Activated CD4-positive, alpha-beta T cell treated with anti-CD3 and anti-CD28 coated beads for 36 hours (primary cell): ENCODE data around the gene CCDC174. TPM values are rescaled to one million over a fixed set of nuclear protein-coding genes. Genes with fewer than 3 reads are reported as not detected.

ENCODE experiments used
- ATAC-seq: fragments of 200-7000 bp; cut with Tn5 transposase; one replicate; pipeline ENCODE4 v1.10.0; 2021; ENCODE audit warnings: mild to moderate bottlenecking, moderate library complexity
- CTCF ChIA-PET: fragments of 350-600 bp; sonication (Branson Sonifier 250); formaldehyde crosslinking; loops from one replicate; lab custom pipeline; 2021; ENCODE audit warnings: antibody characterized with exemption; lab: Charles Lee
- POLR2A ChIA-PET: fragments of 350-600 bp; sonication (Branson Sonifier 250); formaldehyde crosslinking; loops from one replicate; lab custom pipeline; 2021; ENCODE audit warnings: antibody characterized with exemption, inconsistent platforms; lab: Charles Lee
- DNase-seq: peaks from one replicate; pipeline ENCODE4 v3.0.0-alpha.2; 2020
- H3K27ac Mint-ChIP-seq: one replicate; pipeline ENCODE4 v1.8.0; 2021; ENCODE audit warnings: mixed read lengths
- H3K27me3 Mint-ChIP-seq: one replicate; pipeline ENCODE4 v1.8.0; 2021; ENCODE audit warnings: mixed read lengths
- H3K36me3 Mint-ChIP-seq: one replicate; pipeline ENCODE4 v1.8.0; 2021; ENCODE audit warnings: low read depth, mixed read lengths
- H3K4me1 Mint-ChIP-seq: one replicate; pipeline ENCODE4 v1.8.0; 2021; ENCODE audit warnings: mixed read lengths
- H3K4me3 Mint-ChIP-seq: one replicate; pipeline ENCODE4 v1.8.0; 2021; ENCODE audit warnings: mild to moderate bottlenecking, moderate library complexity, mixed read lengths
- H3K9me3 Mint-ChIP-seq: one replicate; pipeline ENCODE4 v1.8.0; 2021; ENCODE audit warnings: low read depth, mixed read lengths
- intact Hi-C, 2 experiments: fragments of 100-400 bp; cut with DNase I in 1 of 2; cut with micrococcal nuclease in 1 of 2; formaldehyde crosslinking; loops; one replicate each; pipeline versions ENCODE4 v1.14.2 to v1.15.1; 2022 to 2024; cut with DNase I, micrococcal nuclease
- total RNA-seq, 2 experiments: library from RNA; stranded (reverse); gene quantifications; one replicate each; pipeline ENCODE4 v1.2.3, GENCODE V29; 2021

CCDC174 gene
- total RNA-seq, 2 experiments from 2014 or later: 16.2 to 18.2 TPM

- ATAC-seq (no peak), DNase-seq (no peak)
- Mint-ChIP-seq H3K4me1 (no peaks in the 10 kb centered on the region), H3K4me3 (no peak overlapping the region), H3K27me3 (peaks cover 1% of the 10 kb centered on the region), H3K36me3 (peaks cover 3% of the 10 kb centered on the region), H3K9me3 (peaks cover 6% of the 10 kb centered on the region), H3K27ac (no peak overlapping the region)
- CTCF ChIA-PET: no interaction called here
- intact Hi-C loops: no loop called here
- POLR2A ChIA-PET: no interaction called here
Observed at GRCh38 chr3:14684447-14684846, 32.9 kb downstream of the CCDC174 start.

DNA sequence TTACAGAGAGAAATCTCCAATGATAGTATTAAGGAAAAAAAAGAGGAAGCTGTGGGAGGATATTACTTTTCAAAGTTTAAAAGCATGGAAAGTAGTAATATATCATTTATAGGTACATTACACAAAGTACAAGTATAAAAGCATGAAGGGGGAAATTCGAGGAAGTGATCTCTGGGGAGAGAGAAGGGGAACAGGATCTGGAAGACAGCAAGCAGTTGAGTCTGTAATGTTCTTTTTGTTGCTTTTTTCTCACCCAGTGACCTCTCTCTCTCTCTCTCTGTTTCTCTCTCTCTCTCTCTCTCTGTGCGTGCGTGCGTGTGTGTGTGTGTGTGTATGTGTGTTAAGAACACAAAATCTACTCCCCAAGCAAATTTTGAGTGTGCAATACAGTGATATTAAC, 33.6 kb downstream of the CCDC174 start:
- Mint-ChIP-seq H3K27me3 (peaks cover 1% of the 10 kb centered on the region), H3K4me3 (no peak overlapping the region), H3K9me3 (peaks cover 5% of the 10 kb centered on the region), H3K4me1 (no peaks in the 10 kb centered on the region), H3K36me3 (peaks cover under 1% of the 10 kb centered on the region), H3K27ac (no peak overlapping the region)
- ATAC-seq: no peak
- ChIA-PET CTCF (no interaction called here), POLR2A (no interaction called here)
- DNase-seq: no peak
- intact Hi-C loops: no loop called here

DNA sequence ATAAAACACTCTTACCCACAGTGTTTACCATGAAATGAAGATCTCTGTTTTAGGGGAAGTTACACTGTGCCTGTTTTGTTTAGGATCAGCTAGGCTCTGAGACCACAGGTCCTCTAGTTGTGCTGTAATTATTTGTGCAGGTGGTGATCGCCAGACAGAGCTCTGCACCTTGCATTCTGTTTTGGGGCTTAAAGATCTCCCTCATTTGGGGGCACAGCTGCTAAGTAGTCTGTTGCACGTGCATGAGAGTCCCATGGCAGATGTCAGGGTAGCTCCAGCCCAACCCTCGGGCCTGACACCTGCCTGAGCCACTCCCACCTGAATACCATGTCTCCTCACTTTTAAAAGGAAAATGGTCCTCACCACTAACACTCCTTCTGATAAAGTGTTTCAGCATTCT, 35.8 kb downstream of the CCDC174 start:
- H3K36me3 Mint-ChIP-seq: no peaks in the 10 kb centered on the region
- intact Hi-C loops: no loop called here
- H3K4me3 Mint-ChIP-seq: no peak overlapping the region
- H3K27me3 Mint-ChIP-seq: peaks cover 4% of the 10 kb centered on the region
- DNase-seq: no peak
- H3K27ac Mint-ChIP-seq: no peak overlapping the region
- H3K9me3 Mint-ChIP-seq: no peaks in the 10 kb centered on the region
- H3K4me1 Mint-ChIP-seq: no peaks in the 10 kb centered on the region
- no peak for ATAC-seq
- CTCF ChIA-PET: interaction anchor here (0.6 to 1.2 kb wide), 2 partner anchors 12 to 139 kb away, joined by 3 to 5 read pairs; no protein-coding TSS in a partner anchor
- POLR2A ChIA-PET: no interaction called here

DNA sequence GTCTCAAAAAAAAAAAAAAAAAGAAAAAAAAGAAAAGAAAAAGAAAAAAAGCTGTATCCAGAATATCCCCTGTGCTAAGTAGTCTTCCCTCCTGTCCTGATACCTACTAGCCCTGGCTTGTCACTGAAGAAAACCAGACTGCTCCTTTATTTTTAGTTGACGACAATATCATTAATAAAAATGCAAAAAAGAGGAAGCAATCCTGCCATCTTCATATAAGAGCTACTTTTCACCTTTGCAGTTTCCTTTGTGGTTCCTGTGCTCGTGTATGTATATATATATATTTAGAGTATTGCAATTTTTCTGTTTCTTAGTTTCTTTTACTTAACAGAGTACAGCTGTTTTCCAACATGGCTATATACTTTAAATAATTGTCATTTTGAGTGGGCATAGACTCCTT, 37.0 kb downstream of the CCDC174 start:
- H3K4me3 Mint-ChIP-seq: no peak overlapping the region
- DNase-seq (no peak), ATAC-seq (no peak)
- intact Hi-C loops: no loop called here
- ChIA-PET POLR2A (no interaction called here), CTCF (interaction anchor here (0.9 kb wide), 1 partner anchor 19 kb away, joined by 3 read pairs; no protein-coding TSS in a partner anchor)
- no peak overlapping the region for H3K27ac Mint-ChIP-seq
- no peaks in the 10 kb centered on the region for H3K36me3 Mint-ChIP-seq
- H3K4me1 Mint-ChIP-seq: no peaks in the 10 kb centered on the region
- H3K9me3 Mint-ChIP-seq: peaks cover 1% of the 10 kb centered on the region
- peaks cover 8% of the 10 kb centered on the region for H3K27me3 Mint-ChIP-seq

DNA sequence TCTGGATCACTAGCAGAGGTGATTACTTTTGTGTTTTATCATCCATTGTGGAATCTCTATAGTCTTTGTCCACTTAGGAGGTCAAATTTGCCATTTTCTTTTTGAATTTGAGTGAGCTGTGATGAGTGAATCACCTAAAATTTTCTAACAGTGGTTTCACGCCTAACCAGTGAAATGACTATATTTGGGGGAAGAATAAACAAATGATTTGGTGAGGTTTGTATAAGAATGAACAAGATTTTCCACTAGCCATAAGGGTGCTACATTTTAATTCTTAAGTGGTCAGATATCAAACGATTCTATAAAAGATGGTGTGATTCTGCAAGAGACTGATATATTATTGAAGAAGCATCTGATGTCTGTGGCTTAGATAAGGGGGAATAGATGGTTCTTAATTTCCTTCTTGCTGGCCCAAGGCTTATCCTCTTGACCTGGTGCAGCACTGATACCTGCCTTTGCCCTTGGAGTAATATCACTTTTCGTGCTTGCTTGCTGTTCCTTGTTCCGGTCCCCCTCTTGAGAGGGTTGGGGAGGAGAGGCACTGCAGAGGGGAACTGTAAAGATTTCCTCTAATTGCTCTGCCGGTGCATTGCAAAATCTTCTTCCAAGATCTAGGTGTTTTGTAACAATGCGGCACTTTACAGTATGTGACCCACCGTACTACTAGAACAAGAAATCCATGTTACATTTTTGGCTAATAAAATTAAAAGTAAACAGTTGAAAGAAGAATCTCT, 37.9 kb downstream of the CCDC174 start:
- Mint-ChIP-seq H3K36me3 (no peaks in the 10 kb centered on the region), H3K27me3 (peaks cover 11% of the 10 kb centered on the region), H3K9me3 (peaks cover 1% of the 10 kb centered on the region), H3K4me3 (no peak overlapping the region), H3K4me1 (no peaks in the 10 kb centered on the region), H3K27ac (no peak overlapping the region)
- ChIA-PET CTCF (no interaction called here), POLR2A (no interaction called here)
- peak; percentile 23 for ATAC-seq
- intact Hi-C loops: no loop called here
- DNase-seq: no peak

DNA sequence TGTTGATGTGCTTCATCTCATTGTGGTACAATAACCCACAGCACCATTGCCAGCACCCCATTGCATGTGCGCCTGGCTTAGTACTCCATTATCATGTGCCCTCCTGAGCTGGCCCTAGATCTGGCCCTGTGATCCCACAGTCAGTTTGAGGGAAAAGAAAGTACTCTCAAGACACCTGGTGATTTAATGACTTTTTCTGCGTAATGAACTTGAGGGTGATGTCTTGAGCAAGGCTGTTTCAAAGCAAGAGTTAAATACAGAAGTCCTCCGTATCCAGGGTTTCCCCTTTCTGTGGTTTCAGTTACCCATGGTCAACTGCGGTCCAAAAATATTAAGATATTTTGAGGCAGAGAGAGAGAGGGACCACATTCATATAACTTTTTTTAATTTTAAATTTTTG, 39.7 kb downstream of the CCDC174 start:
- no peak overlapping the region for H3K27ac Mint-ChIP-seq
- peaks cover 1% of the 10 kb centered on the region for H3K9me3 Mint-ChIP-seq
- DNase-seq: no peak
- H3K4me1 Mint-ChIP-seq: no peaks in the 10 kb centered on the region
- ChIA-PET CTCF (no interaction called here), POLR2A (no interaction called here)
- ATAC-seq: no peak
- H3K27me3 Mint-ChIP-seq: peaks cover 11% of the 10 kb centered on the region
- no peaks in the 10 kb centered on the region for H3K36me3 Mint-ChIP-seq
- intact Hi-C loops: no loop called here
- no peak overlapping the region for H3K4me3 Mint-ChIP-seq

DNA sequence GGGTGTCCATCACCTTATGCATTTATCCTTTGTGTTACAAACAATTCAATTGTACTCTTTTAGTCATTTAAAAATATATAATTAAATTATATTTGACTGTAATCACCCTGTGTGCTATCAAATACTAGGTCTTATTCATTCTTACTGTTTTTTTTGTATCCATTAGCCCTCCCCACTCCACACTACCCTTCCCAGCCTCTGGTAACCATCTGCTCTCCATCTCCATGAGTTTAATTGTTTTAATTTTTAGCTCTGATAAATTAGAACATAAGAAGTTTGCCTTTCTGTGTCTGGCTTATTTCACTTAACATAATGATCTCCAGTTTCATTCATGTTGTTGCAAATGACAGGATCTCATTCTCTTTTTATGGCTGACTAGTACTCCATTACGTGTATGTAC, 40.2 kb downstream of the CCDC174 start:
- Mint-ChIP-seq H3K27ac (no peak overlapping the region), H3K4me3 (no peak overlapping the region), H3K36me3 (no peaks in the 10 kb centered on the region), H3K9me3 (peaks cover 1% of the 10 kb centered on the region), H3K27me3 (peaks cover 11% of the 10 kb centered on the region), H3K4me1 (no peaks in the 10 kb centered on the region)
- DNase-seq (no peak), ATAC-seq (no peak)
- ChIA-PET CTCF (no interaction called here), POLR2A (no interaction called here)
- intact Hi-C loops: no loop called here

DNA sequence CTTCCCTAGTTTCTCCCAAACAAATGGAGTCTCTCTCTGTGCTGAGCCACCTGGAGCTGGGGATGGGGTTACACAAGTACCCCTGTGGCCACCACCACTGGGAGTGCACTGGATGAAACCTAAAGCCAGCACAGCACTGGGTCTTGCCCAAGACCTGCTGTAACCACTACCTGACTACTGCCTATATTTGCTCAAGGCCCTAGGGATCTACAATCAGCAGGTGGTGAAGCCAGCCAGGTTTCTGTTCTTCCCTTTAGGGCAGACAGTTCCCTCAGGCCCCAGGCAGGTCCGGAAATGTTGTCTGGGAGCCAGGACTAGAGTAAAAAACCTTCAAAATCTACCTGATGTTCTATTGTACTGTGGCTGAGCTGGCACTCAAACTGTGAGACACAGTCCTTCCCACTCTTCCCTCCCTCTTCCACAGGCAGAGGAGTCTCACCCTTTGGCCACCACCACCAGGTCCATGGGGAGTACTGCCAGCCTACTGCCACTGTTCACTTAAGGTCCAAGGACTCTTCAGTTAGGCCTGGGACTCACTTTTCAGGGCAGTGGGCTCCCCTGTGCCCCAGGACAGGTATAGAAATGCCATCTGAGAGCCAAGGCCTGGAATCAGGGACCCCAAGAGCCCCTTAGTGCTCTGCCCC, 47.2 kb downstream of the CCDC174 start:
- Mint-ChIP-seq H3K9me3 (no peaks in the 10 kb centered on the region), H3K27ac (no peak overlapping the region), H3K4me1 (no peaks in the 10 kb centered on the region), H3K36me3 (no peaks in the 10 kb centered on the region), H3K27me3 (peaks cover 7% of the 10 kb centered on the region), H3K4me3 (no peak overlapping the region)
- CTCF ChIA-PET: no interaction called here
- intact Hi-C loops: no loop called here
- POLR2A ChIA-PET: no interaction called here
- no peak for DNase-seq
- no peak for ATAC-seq

GRCh38 chr3:14699643-14700042, 48.1 kb downstream of the CCDC174 start:
- Mint-ChIP-seq H3K36me3 (no peaks in the 10 kb centered on the region), H3K27ac (no peak overlapping the region), H3K27me3 (peaks cover 4% of the 10 kb centered on the region), H3K4me1 (no peaks in the 10 kb centered on the region), H3K9me3 (no peaks in the 10 kb centered on the region), H3K4me3 (no peak overlapping the region)
- ChIA-PET POLR2A (no interaction called here), CTCF (interaction anchor here (0.8 kb wide), 1 partner anchor 13 kb away, joined by 5 read pairs; no protein-coding TSS in a partner anchor)
- no peak for ATAC-seq
- DNase-seq: no peak
- intact Hi-C loops: no loop called here

- Mint-ChIP-seq H3K9me3 (no peaks in the 10 kb centered on the region), H3K27ac (no peak overlapping the region), H3K4me3 (no peak overlapping the region), H3K27me3 (peaks cover 4% of the 10 kb centered on the region), H3K4me1 (no peaks in the 10 kb centered on the region), H3K36me3 (no peaks in the 10 kb centered on the region)
- ChIA-PET CTCF (no interaction called here), POLR2A (no interaction called here)
- DNase-seq (no peak), ATAC-seq (no peak)
- intact Hi-C loops: no loop called here
Observed at GRCh38 chr3:14700891-14701290, 49.3 kb downstream of the CCDC174 start.

- DNase-seq (no peak), ATAC-seq (no peak)
- Mint-ChIP-seq H3K4me1 (no peaks in the 10 kb centered on the region), H3K4me3 (no peak overlapping the region), H3K27ac (no peak overlapping the region), H3K36me3 (no peaks in the 10 kb centered on the region), H3K27me3 (peaks cover 4% of the 10 kb centered on the region), H3K9me3 (no peaks in the 10 kb centered on the region)
- intact Hi-C loops: no loop called here
- ChIA-PET POLR2A (no interaction called here), CTCF (no interaction called here)
Observed at GRCh38 chr3:14701676-14702075, 50.1 kb downstream of the CCDC174 start.

DNA sequence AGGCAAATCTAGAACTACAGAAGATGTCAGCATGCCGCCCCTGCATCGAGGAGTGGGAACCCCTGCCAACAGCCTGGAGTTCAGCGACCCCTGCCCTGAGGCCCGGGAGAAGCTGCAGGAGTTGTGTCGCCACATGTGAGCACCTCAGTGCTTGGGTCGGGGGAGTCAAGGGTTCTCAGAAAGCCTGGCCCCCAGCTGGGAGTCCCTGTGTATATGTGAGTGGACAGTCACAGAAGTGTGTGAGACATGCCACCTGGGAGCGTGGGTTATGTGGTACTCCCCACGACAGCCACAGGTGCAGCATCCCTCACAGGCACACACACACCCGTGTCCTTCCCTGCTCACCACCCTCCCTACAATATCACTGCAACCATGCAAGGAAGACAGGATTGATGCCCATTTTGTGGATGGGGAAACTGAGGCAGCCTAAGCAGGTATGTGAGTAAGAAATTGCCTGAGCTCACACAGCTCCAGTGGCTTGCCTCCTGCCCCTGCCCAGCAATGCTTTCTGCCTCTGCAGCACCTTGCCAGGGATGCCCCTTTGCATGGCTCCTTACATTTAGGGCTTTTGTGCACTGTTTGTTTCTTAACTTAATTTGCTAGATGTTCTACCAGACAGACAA, 51.7 kb downstream of the CCDC174 start:
- ChIA-PET POLR2A (interaction anchor here (0.6 kb wide), 1 partner anchor 625 kb away, joined by 3 read pairs; no protein-coding TSS in a partner anchor), CTCF (no interaction called here)
- intact Hi-C loops: no loop called here
- DNase-seq (no peak), ATAC-seq (no peak)
- Mint-ChIP-seq H3K4me3 (no peak overlapping the region), H3K27ac (no peak overlapping the region), H3K4me1 (no peaks in the 10 kb centered on the region), H3K9me3 (no peaks in the 10 kb centered on the region), H3K36me3 (no peaks in the 10 kb centered on the region), H3K27me3 (peaks cover 2% of the 10 kb centered on the region)
